Mesendoderm (in vitro differentiated cells): ENCODE measurements around the gene LCNL1.
A peak's percentile ranks its signal among the peaks of the same experiment; 100 is the strongest.

Source experiments
- DNase-seq: peaks from one replicate; pipeline ENCODE4 v3.0.0; 2013
- H2AK5ac ChIP-seq: 2 replicates; pipeline ENCODE4 v1.6.1; 2013; ENCODE audit warnings: low read length, inconsistent platforms
- H2BK120ac ChIP-seq: 2 replicates; pipeline ENCODE4 v1.6.1; 2013; ENCODE audit warnings: low read depth, mild to moderate bottlenecking, low read length, moderate library complexity, mixed read lengths
- H2BK15ac ChIP-seq: replicated peaks from 2 replicates; pipeline ENCODE4 v1.6.1; 2013; ENCODE audit warnings: low read depth, mild to moderate bottlenecking, moderate library complexity
- H2BK5ac ChIP-seq: 2 replicates; pipeline ENCODE4 v1.6.1; 2013; ENCODE audit warnings: low read length, inconsistent platforms
- H3K18ac ChIP-seq: 2 replicates; pipeline ENCODE4 v1.6.1; 2013; ENCODE audit warnings: mild to moderate bottlenecking, low read length, mixed read lengths
- H3K23ac ChIP-seq: one replicate; pipeline ENCODE4 v1.6.1; 2013; ENCODE audit warnings: low read length
- H3K27ac ChIP-seq: 2 replicates; pipeline ENCODE4 v1.5.1; 2013; ENCODE audit warnings: low read depth, mild to moderate bottlenecking, inconsistent platforms, low read length, moderate library complexity
- H3K27me3 ChIP-seq: 2 replicates; pipeline ENCODE4 v1.6.1; 2013; ENCODE audit warnings: low read length, control low read depth, mild to moderate bottlenecking, inconsistent platforms; ENCODE audit not compliant: insufficient read depth, poor library complexity
- H3K36me3 ChIP-seq: 2 replicates; pipeline ENCODE4 v1.6.1; 2013; ENCODE audit warnings: low read length, inconsistent platforms; ENCODE audit not compliant: control insufficient read depth, insufficient read depth
- H3K4ac ChIP-seq: one replicate; pipeline ENCODE4 v1.6.1; 2013; ENCODE audit warnings: low read depth, mild to moderate bottlenecking, low read length, moderate library complexity
- H3K4me1 ChIP-seq: 2 replicates; pipeline ENCODE4 v1.6.1; 2013; ENCODE audit warnings: low read depth, low read length, inconsistent platforms; ENCODE audit not compliant: control insufficient read depth
- H3K4me2 ChIP-seq: 2 replicates; pipeline ENCODE4 v1.6.1; 2013; ENCODE audit warnings: low read length
- H3K4me3 ChIP-seq: 2 replicates; pipeline ENCODE4 v1.5.1; 2013; ENCODE audit warnings: mild to moderate bottlenecking, low read length
- H3K56ac ChIP-seq: one replicate; pipeline ENCODE4 v1.6.1; 2013; ENCODE audit warnings: low read length
- H3K79me1 ChIP-seq: 2 replicates; pipeline ENCODE4 v1.6.1; 2013; ENCODE audit warnings: low read length, inconsistent platforms
- H3K79me2 ChIP-seq: 2 replicates; pipeline ENCODE4 v1.6.1; 2013; ENCODE audit warnings: mild to moderate bottlenecking, low read length; ENCODE audit not compliant: control insufficient read depth, insufficient read depth
- H3K9ac ChIP-seq: 2 replicates; pipeline ENCODE4 v1.6.1; 2013; ENCODE audit warnings: low read length, inconsistent platforms
- H4K5ac ChIP-seq: one replicate; pipeline ENCODE4 v1.6.1; 2013; ENCODE audit warnings: low read length
- H4K8ac ChIP-seq: one replicate; pipeline ENCODE4 v1.6.1; 2013; ENCODE audit warnings: low read depth, mild to moderate bottlenecking, control low read depth, low read length, moderate library complexity
- WGBS: extraction: QIAGEN DNeasy Blood & Tissue Kit; methylation state at CpG from one replicate; pipeline ENCODE4 v1.1.7; 2013; ENCODE audit warnings: low lambda C conversion rate, missing lambda C conversion rate; ENCODE audit not compliant: insufficient coverage; ENCODE audit errors: extremely low coverage; 5-methylcytosine and 5-hydroxymethylcytosine counted together

The LCNL1 gene

GRCh38 chr9:136994888-136995230 lies 12.1 kb downstream of the LCNL1 start:
- no peak for DNase-seq
- Histone ChIP-seq H3K4me3 (no peak overlapping the region), H3K56ac (no peak overlapping the region), H3K79me2 (no peaks in the 10 kb centered on the region), H2BK5ac (no peak overlapping the region), H3K79me1 (peaks cover 4% of the 10 kb centered on the region), H4K8ac (no peak overlapping the region), H3K27me3 (no peaks in the 10 kb centered on the region), H3K4ac (no peak overlapping the region), H2AK5ac (no peak overlapping the region), H3K18ac (no peak overlapping the region), H2BK15ac (no peak overlapping the region), H3K27ac (no peak overlapping the region), H2BK120ac (no peak overlapping the region), H3K4me1 (peaks cover 3% of the 10 kb centered on the region), H3K23ac (no peak overlapping the region), H4K5ac (no peak overlapping the region), H3K4me2 (no peak overlapping the region), H3K36me3 (no peaks in the 10 kb centered on the region), H3K9ac (no peak overlapping the region)
- WGBS: no CpG with 5 or more reads among the region's 40 CpGs

GRCh38 chr9:136995362-136995761 lies 12.6 kb downstream of the LCNL1 start:
- no peaks in the 10 kb centered on the region for H3K79me2 ChIP-seq
- no CpG with 5 or more reads among the region's 30 CpGs for WGBS
- H3K56ac ChIP-seq: no peak overlapping the region
- no peak overlapping the region for H2BK5ac ChIP-seq
- no peak overlapping the region for H3K27ac ChIP-seq
- no peak overlapping the region for H3K18ac ChIP-seq
- H3K79me1 ChIP-seq: peaks cover 4% of the 10 kb centered on the region
- H4K8ac ChIP-seq: no peak overlapping the region
- H3K4me3 ChIP-seq: no peak overlapping the region
- peaks cover 3% of the 10 kb centered on the region for H3K4me1 ChIP-seq
- no peak overlapping the region for H3K23ac ChIP-seq
- H2AK5ac ChIP-seq: no peak overlapping the region
- no peak overlapping the region for H2BK120ac ChIP-seq
- DNase-seq: no peak
- H3K27me3 ChIP-seq: no peaks in the 10 kb centered on the region
- H4K5ac ChIP-seq: no peak overlapping the region
- no peak overlapping the region for H3K4me2 ChIP-seq
- H2BK15ac ChIP-seq: no peak overlapping the region
- no peak overlapping the region for H3K9ac ChIP-seq
- H3K36me3 ChIP-seq: no peaks in the 10 kb centered on the region
- H3K4ac ChIP-seq: no peak overlapping the region

DNA sequence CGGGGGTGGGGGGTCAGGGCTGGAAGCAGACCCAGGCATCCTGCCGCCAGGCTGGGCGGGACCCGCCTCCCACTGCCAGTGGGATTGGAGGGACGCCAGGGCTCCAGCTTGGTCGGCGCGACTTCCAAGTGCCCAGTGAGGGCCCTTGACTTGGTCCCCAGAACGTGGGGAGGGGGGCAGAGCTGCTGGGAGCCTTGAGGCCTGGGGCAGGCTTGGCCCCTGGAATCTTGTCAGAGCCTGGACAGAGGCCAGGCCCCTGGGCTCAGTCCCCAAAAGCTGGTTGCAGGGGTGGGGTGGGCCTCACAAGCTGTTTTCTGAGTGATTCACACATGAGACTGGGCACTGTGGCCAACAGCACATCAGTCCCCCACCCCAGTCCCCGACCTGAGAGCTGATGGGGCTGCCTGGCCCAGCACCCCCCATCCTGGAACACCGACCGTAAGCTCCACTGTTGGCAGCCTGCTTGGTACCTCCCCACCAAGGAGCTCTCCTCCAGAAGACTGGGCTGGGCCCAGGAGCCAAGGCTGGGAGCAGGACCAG lies 13.0 kb downstream of the LCNL1 start:
- Histone ChIP-seq H3K9ac (peak overlapping the region; percentile 56), H3K4me3 (no peak overlapping the region), H4K8ac (no peak overlapping the region), H3K23ac (no peak overlapping the region), H2BK15ac (no peak overlapping the region), H2AK5ac (no peak overlapping the region), H3K27ac (no peak overlapping the region), H3K27me3 (no peaks in the 10 kb centered on the region), H2BK5ac (no peak overlapping the region), H2BK120ac (no peak overlapping the region), H4K5ac (no peak overlapping the region), H3K56ac (no peak overlapping the region), H3K4ac (no peak overlapping the region), H3K79me2 (no peaks in the 10 kb centered on the region), H3K4me2 (no peak overlapping the region), H3K79me1 (peaks cover 4% of the 10 kb centered on the region), H3K36me3 (no peaks in the 10 kb centered on the region), H3K18ac (no peak overlapping the region), H3K4me1 (peaks cover 3% of the 10 kb centered on the region)
- no CpG with 5 or more reads among the region's 12 CpGs for WGBS
- no peak for DNase-seq

DNA sequence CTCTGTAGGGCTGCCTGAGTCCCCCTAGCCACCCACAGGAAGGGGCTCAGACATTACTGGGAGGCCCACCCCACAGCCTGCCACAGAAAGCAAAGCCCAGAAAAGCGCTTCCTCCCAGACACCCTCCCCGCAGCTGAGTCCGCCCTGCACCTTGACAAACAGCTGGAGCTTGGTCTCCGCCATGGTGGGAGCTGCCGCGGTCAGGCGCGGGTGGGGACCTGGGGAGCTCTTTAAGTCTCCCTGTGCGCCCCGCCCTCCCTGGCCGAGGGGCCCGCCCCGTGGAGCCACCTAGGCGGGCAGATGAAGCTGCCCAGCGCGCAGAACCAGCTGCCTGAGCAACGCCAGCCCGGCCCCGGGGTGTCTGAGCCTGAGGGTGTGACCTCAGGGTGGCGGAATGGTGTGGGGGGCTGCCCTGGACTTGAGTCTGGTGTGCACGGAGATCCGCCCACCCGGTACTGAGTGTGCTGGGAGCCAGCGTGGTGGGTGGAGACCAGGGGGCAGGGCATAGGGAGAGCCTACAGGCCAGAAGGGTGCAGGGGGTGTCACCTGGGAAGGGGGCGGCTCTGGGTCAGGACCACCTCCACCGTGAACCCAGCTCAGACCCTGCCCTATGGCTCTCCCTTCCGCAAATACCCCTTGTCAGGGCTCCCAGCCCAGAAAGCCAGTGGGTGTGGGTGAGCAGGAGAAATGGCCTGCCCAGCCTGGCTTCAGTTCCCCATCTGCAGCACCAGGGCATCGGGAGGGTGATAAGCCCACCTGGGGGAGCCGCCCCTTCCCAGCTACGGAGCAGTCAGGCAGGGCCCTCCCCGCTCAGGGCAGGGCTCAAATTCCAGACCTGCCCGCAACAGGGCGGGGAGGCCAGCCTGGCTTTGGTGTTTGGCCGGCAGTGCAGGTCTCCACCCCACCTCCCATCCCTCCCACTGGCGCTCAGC lies 13.8 kb downstream of the LCNL1 start, which contains the start of gene CLIC3:
Gene CLIC3 (minus strand): TSS at position 208 of the 932 bp plus-strand sequence. CDS start 25 bp downstream, at position 183.
- H3K4me1 ChIP-seq: peaks cover 3% of the 10 kb centered on the region
- no CpG with 5 or more reads among the region's 35 CpGs for WGBS
- H3K27ac ChIP-seq: no peak within 1 kb of the TSS

DNA sequence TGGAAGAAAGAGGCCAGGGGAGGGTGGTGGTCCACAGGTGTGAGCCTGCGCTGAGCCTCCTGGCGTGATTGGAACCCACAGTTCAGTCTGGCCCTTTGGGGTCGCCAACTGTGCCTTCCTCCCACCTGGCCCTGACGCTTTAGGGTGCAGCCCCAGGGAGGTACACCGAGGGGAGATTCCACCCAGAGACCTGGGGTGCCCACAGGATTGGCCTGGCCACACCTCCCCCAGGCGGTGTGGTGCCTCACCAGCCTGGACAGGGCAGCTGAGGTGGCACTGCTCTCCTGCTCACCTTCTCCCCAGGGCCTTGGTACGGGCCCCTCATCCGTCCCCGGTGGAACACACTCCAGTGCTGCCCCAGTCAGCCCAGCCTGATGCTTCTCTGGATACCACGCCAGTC lies 14.6 kb downstream of the LCNL1 start:
- Histone ChIP-seq H3K23ac (no peak overlapping the region), H3K4ac (no peak overlapping the region), H3K27me3 (no peaks in the 10 kb centered on the region), H2AK5ac (no peak overlapping the region), H3K79me2 (no peaks in the 10 kb centered on the region), H2BK120ac (no peak overlapping the region), H3K4me2 (no peak overlapping the region), H3K79me1 (peaks cover 4% of the 10 kb centered on the region), H3K27ac (no peak overlapping the region), H3K4me3 (no peak overlapping the region), H4K5ac (no peak overlapping the region), H3K4me1 (peaks cover 3% of the 10 kb centered on the region), H4K8ac (no peak overlapping the region), H2BK5ac (no peak overlapping the region), H3K9ac (peak overlapping the region; percentile 24), H2BK15ac (no peak overlapping the region), H3K18ac (no peak overlapping the region), H3K36me3 (no peaks in the 10 kb centered on the region), H3K56ac (no peak overlapping the region)
- no peak for DNase-seq
- WGBS: no CpG with 5 or more reads among the region's 10 CpGs

More for the DNA sequence above, 13.8 kb downstream of the LCNL1 start, which contains the start of gene CLIC3:
- no peak within 1 kb of the TSS for H3K4me3 ChIP-seq
- no peaks in the 10 kb centered on the region for H3K27me3 ChIP-seq
- no peak within 1 kb of the TSS for H3K23ac ChIP-seq
- H2AK5ac ChIP-seq: no peak within 1 kb of the TSS
- H3K4ac ChIP-seq: no peak within 1 kb of the TSS
- H4K8ac ChIP-seq: no peak within 1 kb of the TSS
- no peak within 1 kb of the TSS for H3K18ac ChIP-seq
- no peak within 1 kb of the TSS for H2BK120ac ChIP-seq
- H2BK5ac ChIP-seq: no peak within 1 kb of the TSS
- H3K4me2 ChIP-seq: peak within 1 kb of the TSS; percentile 37
- DNase-seq: peak; percentile 58
- peak within 1 kb of the TSS; percentile 67 for H3K56ac ChIP-seq
- no peak within 1 kb of the TSS for H2BK15ac ChIP-seq
- no peaks in the 10 kb centered on the region for H3K79me2 ChIP-seq
- H4K5ac ChIP-seq: no peak within 1 kb of the TSS
- H3K36me3 ChIP-seq: no peaks in the 10 kb centered on the region
- peaks cover 4% of the 10 kb centered on the region for H3K79me1 ChIP-seq
- peak within 1 kb of the TSS; percentile 56 for H3K9ac ChIP-seq
